KMS-11 (cell line): ENCODE results near the gene ASS1.

Experiments used
- H2AFZ ChIP-seq: fragments of 200-600 bp; sonication (generic); 2 replicates; pipeline ENCODE4 v1.6.1; 2016; ENCODE audit warnings: antibody characterized with exemption, mixed run types, low read depth
- H3K27ac ChIP-seq: fragments of 200-600 bp; sonication (generic); 2 replicates; pipeline ENCODE4 v1.6.1; 2016; ENCODE audit warnings: mild to moderate bottlenecking, mixed run types
- H3K27me3 ChIP-seq: fragments of 200-600 bp; sonication (generic); 2 replicates; pipeline ENCODE4 v1.6.1; 2017; ENCODE audit warnings: mild to moderate bottlenecking, low read depth, mixed run types, moderate library complexity; ENCODE audit not compliant: insufficient read depth
- H3K36me3 ChIP-seq: fragments of 200-600 bp; sonication (generic); 2 replicates; pipeline ENCODE4 v1.6.1; 2017; ENCODE audit warnings: mild to moderate bottlenecking, mixed run types; ENCODE audit not compliant: insufficient read depth
- H3K4me1 ChIP-seq: fragments of 200-600 bp; sonication (generic); 2 replicates; pipeline ENCODE4 v1.6.1; 2016; ENCODE audit warnings: mild to moderate bottlenecking, low read depth, mixed run types; ENCODE audit not compliant: poor library complexity, severe bottlenecking
- H3K4me2 ChIP-seq: fragments of 200-600 bp; sonication (generic); 2 replicates; pipeline ENCODE4 v1.7.0; 2016; ENCODE audit warnings: mild to moderate bottlenecking, mixed run types
- H3K4me3 ChIP-seq: fragments of 200-600 bp; sonication (generic); IDR thresholded peaks from 2 replicates; pipeline ENCODE4 v1.6.1; 2017; ENCODE audit warnings: low read depth, low read length, mixed read lengths; ENCODE audit not compliant: insufficient read depth
- H3K79me2 ChIP-seq: fragments of 200-600 bp; sonication (generic); 2 replicates; pipeline ENCODE4 v1.6.1; 2016; ENCODE audit warnings: low read depth, mixed run types; ENCODE audit not compliant: insufficient read depth
- H3K9ac ChIP-seq: fragments of 200-600 bp; sonication (generic); 2 replicates; pipeline ENCODE4 v1.6.1; 2016; ENCODE audit warnings: mild to moderate bottlenecking, mixed run types
- H4K20me1 ChIP-seq: fragments of 200-600 bp; sonication (generic); 2 replicates; pipeline ENCODE4 v1.6.1; 2016; ENCODE audit warnings: mild to moderate bottlenecking, mixed run types; ENCODE audit not compliant: insufficient read depth
- TF ChIP-seq, protein P1 (sequence below): fragments of 200-600 bp; sonication (generic); conservative IDR thresholded peaks from 2 replicates; pipeline ENCODE4 v1.6.1; 2017; ENCODE audit warnings: low read depth, mild to moderate bottlenecking, antibody characterized with exemption, low read length, moderate library complexity, mixed read lengths

ASS1 gene

GRCh38 chr9:130424595-130425454, 19.9 kb upstream of the ASS1 start:
- no peak overlapping the region for H3K9ac ChIP-seq

GRCh38 chr9:130425741-130426466, 18.9 kb upstream of the ASS1 start:
- H3K4me1 ChIP-seq: no peaks in the 10 kb centered on the region
- no peak overlapping the region for H3K27ac ChIP-seq
- no peak overlapping the region for H2AFZ ChIP-seq
- H3K36me3 ChIP-seq: no peaks in the 10 kb centered on the region
- H3K9ac ChIP-seq: no peak overlapping the region
- TF ChIP-seq, protein P1, sequence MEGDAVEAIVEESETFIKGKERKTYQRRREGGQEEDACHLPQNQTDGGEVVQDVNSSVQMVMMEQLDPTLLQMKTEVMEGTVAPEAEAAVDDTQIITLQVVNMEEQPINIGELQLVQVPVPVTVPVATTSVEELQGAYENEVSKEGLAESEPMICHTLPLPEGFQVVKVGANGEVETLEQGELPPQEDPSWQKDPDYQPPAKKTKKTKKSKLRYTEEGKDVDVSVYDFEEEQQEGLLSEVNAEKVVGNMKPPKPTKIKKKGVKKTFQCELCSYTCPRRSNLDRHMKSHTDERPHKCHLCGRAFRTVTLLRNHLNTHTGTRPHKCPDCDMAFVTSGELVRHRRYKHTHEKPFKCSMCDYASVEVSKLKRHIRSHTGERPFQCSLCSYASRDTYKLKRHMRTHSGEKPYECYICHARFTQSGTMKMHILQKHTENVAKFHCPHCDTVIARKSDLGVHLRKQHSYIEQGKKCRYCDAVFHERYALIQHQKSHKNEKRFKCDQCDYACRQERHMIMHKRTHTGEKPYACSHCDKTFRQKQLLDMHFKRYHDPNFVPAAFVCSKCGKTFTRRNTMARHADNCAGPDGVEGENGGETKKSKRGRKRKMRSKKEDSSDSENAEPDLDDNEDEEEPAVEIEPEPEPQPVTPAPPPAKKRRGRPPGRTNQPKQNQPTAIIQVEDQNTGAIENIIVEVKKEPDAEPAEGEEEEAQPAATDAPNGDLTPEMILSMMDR: no peak
- no peaks in the 10 kb centered on the region for H4K20me1 ChIP-seq
- H3K27me3 ChIP-seq: peaks cover 89% of the 10 kb centered on the region
- H3K4me2 ChIP-seq: no peak overlapping the region
- no peaks in the 10 kb centered on the region for H3K79me2 ChIP-seq
- no peak overlapping the region for H3K4me3 ChIP-seq

More at GRCh38 chr9:130424595-130425454, 19.9 kb upstream of the ASS1 start:
- no peak overlapping the region for H2AFZ ChIP-seq
- H4K20me1 ChIP-seq: no peaks in the 10 kb centered on the region
- TF ChIP-seq, protein P1: no peak
- no peaks in the 10 kb centered on the region for H3K36me3 ChIP-seq
- no peak overlapping the region for H3K4me3 ChIP-seq
- no peaks in the 10 kb centered on the region for H3K79me2 ChIP-seq
- H3K27ac ChIP-seq: no peak overlapping the region
- peaks cover 95% of the 10 kb centered on the region for H3K27me3 ChIP-seq
- no peak overlapping the region for H3K4me2 ChIP-seq
- H3K4me1 ChIP-seq: no peaks in the 10 kb centered on the region

- Histone ChIP-seq H3K27ac (no peak overlapping the region), H3K27me3 (peaks cover 84% of the 10 kb centered on the region), H3K4me3 (no peak overlapping the region), H3K4me2 (no peak overlapping the region), H2AFZ (no peak overlapping the region), H3K9ac (no peak overlapping the region), H3K36me3 (no peaks in the 10 kb centered on the region), H4K20me1 (no peaks in the 10 kb centered on the region), H3K79me2 (no peaks in the 10 kb centered on the region), H3K4me1 (no peaks in the 10 kb centered on the region)
- TF ChIP-seq, protein P1: no peak
Observed at GRCh38 chr9:130426467-130426773, 18.3 kb upstream of the ASS1 start.

DNA sequence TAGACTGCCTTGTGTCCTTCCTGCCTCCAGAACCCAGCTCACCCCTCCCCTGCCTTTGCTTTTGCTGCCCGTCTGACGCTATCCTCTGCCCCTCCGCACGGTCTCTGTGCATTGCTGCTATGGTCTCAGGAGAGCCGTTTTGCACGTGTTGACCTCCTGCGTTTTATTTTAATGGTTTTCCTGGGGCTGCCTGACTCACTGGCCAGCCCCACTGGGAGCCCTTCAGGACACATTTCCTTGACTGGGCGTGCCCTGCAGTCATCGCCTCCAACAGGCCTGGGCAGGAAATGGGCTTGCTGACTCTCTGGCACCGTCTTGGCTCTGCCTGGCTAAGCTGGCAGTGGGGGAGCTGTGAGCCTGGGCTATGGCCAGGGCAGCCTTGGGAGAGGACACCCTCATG, 17.9 kb upstream of the ASS1 start:
- no peaks in the 10 kb centered on the region for H3K36me3 ChIP-seq
- H4K20me1 ChIP-seq: no peaks in the 10 kb centered on the region
- H3K27ac ChIP-seq: no peak overlapping the region
- H3K4me1 ChIP-seq: no peaks in the 10 kb centered on the region
- H3K4me3 ChIP-seq: no peak overlapping the region
- no peaks in the 10 kb centered on the region for H3K79me2 ChIP-seq
- H2AFZ ChIP-seq: no peak overlapping the region
- H3K4me2 ChIP-seq: no peak overlapping the region
- TF ChIP-seq, protein P1: no peak
- no peak overlapping the region for H3K9ac ChIP-seq
- peaks cover 82% of the 10 kb centered on the region for H3K27me3 ChIP-seq
